Stimulated activated naive CD8-positive, alpha-beta T cell treated with anti-CD3 and anti-CD28 coated beads, Interleukin-15, amount 100 ng/mL, for 72 hours (primary cell): ENCODE data around the gene NUDT12.
A peak's percentile ranks its signal among the peaks of the same experiment; 100 is the strongest.

Source experiments
- ATAC-seq: fragments of 150-1000 bp; cut with Tn5 transposase; 2 replicates; pipeline ENCODE4 v1.10.0; 2021; ENCODE audit warnings: mild to moderate bottlenecking, moderate library complexity
- DNase-seq, 2 donors: peaks; one replicate each; pipeline ENCODE4 v3.0.0; 2021 to 2022
- H3K27ac Mint-ChIP-seq, 2 donors: one replicate each; pipeline ENCODE4 v1.8.0; 2022; ENCODE audit warnings: mild to moderate bottlenecking in 2 of 2, mixed read lengths in 2 of 2, moderate library complexity in 2 of 2
- H3K27me3 Mint-ChIP-seq: one replicate; pipeline ENCODE4 v1.8.0; 2022; ENCODE audit warnings: mixed read lengths
- H3K4me1 Mint-ChIP-seq: one replicate; pipeline ENCODE4 v1.8.0; 2022; ENCODE audit warnings: mild to moderate bottlenecking, mixed read lengths
- H3K4me3 Mint-ChIP-seq, 2 donors: one replicate each; pipeline ENCODE4 v1.8.0; 2022; ENCODE audit warnings: mild to moderate bottlenecking in 2 of 2, mixed read lengths in 2 of 2, moderate library complexity in 1 of 2
- H3K9me3 Mint-ChIP-seq, 2 donors: one replicate each; pipeline ENCODE4 v1.8.0; 2022; ENCODE audit warnings: mixed read lengths in 2 of 2

Gene NUDT12

DNA sequence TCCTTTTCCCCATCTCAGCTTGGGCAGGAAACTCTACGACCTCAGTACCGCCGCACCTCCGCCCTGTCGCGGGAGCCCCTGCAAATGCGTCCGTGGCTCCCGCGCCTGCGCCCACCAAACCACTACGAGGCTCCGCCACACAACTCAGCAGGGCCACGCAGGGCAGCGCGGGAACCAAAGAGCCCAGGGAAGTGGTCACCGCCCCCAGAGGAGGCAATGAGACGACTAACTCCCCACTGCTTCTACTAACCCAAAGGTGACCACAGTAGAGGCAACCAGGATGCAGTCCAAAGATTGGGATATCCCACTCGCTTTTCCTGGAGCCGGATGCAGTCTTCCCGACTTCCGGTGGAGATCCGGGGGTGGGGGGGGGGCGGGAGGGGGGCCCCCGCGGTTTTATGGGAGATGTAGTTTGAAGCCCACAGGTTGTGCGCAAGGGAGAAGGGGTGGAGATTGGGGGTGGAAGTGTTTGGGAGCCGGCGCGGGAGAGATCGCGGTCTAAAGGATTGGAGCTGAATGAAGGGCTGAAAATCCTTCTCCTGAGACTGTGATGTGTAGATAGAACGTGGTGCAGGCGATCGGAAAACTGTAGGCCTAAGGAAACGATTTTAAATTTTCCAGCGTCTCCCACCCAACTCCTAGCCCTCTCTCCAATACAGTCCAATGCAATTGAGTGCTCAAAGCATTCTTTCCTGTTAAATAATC is at the start of gene NUDT12:
NUDT12 (minus strand) TSS at position 337 of the 705 bp plus-strand sequence. CDS start 2,541 bp downstream, outside the sequence.
- ATAC-seq (peak; percentile 95), DNase-seq (peak; percentile 65 to 70)
- Mint-ChIP-seq H3K9me3 (no peaks in the 10 kb centered on the region), H3K27ac (peak within 1 kb of the TSS; percentile 93 to 96), H3K4me3 (peak within 1 kb of the TSS; percentile 88 to 90), H3K27me3 (no peaks in the 10 kb centered on the region), H3K4me1 (peaks cover 24% of the 10 kb centered on the region)

DNA sequence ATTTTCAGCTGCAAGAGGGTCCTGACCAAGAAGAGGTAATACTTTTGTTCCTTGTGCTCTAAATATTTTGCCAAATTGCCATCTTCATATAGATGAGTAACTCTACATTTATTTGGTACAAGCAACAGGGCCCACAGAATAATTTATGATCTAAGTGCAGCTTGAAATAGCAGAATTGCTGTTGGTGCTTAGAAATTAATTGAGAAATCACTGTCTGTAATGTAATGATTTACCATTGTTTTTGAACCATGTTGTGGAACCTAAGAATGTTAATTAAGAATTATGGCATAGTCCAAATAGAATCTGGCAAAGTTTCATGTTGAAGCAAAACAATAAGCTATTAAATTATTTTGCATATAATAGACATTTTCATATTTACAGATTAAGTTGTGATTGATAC is 44.8 kb upstream of the NUDT12 start:
- ATAC-seq (no peak), DNase-seq (no peak)
- no peaks in the 10 kb centered on the region for H3K27me3 Mint-ChIP-seq
- H3K4me1 Mint-ChIP-seq, result no peaks in the 10 kb centered on the region
- H3K4me3 Mint-ChIP-seq, result no peak overlapping the region
- H3K9me3 Mint-ChIP-seq, result no peaks in the 10 kb centered on the region
- H3K27ac Mint-ChIP-seq, result no peak overlapping the region

- no peak for DNase-seq
- H3K4me3 Mint-ChIP-seq, result no peak overlapping the region
Observed at GRCh38 chr5:103605277-103605676, 42.7 kb upstream of the NUDT12 start.

GRCh38 chr5:103602438-103602837 is 39.8 kb upstream of the NUDT12 start:
- Mint-ChIP-seq H3K4me3 (no peak overlapping the region), H3K27me3 (no peaks in the 10 kb centered on the region), H3K4me1 (no peaks in the 10 kb centered on the region), H3K9me3 (no peaks in the 10 kb centered on the region), H3K27ac (no peak overlapping the region)
- DNase-seq, result no peak
- ATAC-seq, result no peak

More at GRCh38 chr5:103605277-103605676, 42.7 kb upstream of the NUDT12 start:
- H3K27ac Mint-ChIP-seq, result no peak overlapping the region
- H3K4me1 Mint-ChIP-seq, result no peaks in the 10 kb centered on the region
- ATAC-seq, result no peak
- no peaks in the 10 kb centered on the region for H3K9me3 Mint-ChIP-seq
- H3K27me3 Mint-ChIP-seq, result no peaks in the 10 kb centered on the region

GRCh38 chr5:103601314-103601713 is 38.7 kb upstream of the NUDT12 start:
- no peaks in the 10 kb centered on the region for H3K4me1 Mint-ChIP-seq
- no peak for DNase-seq
- no peak overlapping the region for H3K4me3 Mint-ChIP-seq
- H3K27me3 Mint-ChIP-seq, result no peaks in the 10 kb centered on the region
- no peak overlapping the region for H3K27ac Mint-ChIP-seq
- H3K9me3 Mint-ChIP-seq, result no peaks in the 10 kb centered on the region
- no peak for ATAC-seq

DNA sequence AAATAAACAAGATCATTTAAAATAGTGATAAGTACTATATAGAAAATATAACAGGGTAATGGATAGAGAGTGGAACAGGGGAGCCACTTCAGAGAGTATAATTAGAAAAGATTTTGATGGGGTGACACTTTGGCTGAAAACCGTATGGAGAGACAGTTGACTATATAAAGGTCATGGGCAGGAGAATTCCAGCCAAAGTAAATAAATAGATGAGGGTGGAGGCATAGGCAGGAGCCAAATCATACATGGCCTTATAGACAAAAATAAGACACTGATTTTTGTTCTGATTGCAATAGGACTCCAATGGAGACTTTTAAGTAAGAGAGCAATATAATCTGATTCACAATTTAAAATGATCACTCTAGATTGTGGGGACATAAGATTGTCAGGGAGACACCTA is 37.5 kb upstream of the NUDT12 start:
- Mint-ChIP-seq H3K27ac (no peak overlapping the region), H3K27me3 (peaks cover 9% of the 10 kb centered on the region), H3K4me1 (no peaks in the 10 kb centered on the region), H3K9me3 (no peaks in the 10 kb centered on the region), H3K4me3 (no peak overlapping the region)
- DNase-seq (no peak), ATAC-seq (no peak)

DNA sequence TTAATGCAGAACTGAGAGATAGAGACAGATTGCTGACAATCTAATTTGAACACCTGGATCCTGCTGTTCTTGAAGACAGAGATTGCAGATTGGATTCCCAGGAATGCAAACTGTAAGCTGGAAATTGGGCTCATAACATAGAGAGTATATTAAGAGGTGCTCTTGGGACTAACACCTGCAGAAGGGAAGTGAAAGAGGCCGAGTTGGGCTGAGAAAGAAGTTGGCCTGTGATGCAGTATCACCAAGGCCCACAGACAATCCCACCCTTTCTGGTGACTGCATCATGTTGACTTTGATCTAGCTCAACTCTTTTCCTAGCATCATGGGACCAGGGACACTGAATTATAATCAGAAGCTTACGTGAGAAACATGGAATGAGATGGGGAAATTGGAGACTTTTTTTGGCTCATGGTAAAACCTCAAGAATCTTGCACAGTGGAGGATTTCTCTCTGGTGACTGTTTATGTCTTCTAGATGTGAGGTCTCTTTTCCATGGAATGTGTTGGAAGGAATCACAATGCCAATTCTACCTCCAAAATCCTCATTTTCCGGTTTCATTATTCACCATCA is 36.5 kb upstream of the NUDT12 start:
- H3K27ac Mint-ChIP-seq, result no peak overlapping the region
- no peak overlapping the region for H3K4me3 Mint-ChIP-seq
- H3K4me1 Mint-ChIP-seq, result no peaks in the 10 kb centered on the region
- ATAC-seq (no peak), DNase-seq (no peak)
- no peaks in the 10 kb centered on the region for H3K9me3 Mint-ChIP-seq
- peaks cover 9% of the 10 kb centered on the region for H3K27me3 Mint-ChIP-seq

- DNase-seq (no peak), ATAC-seq (no peak)
- Mint-ChIP-seq H3K4me3 (no peak overlapping the region), H3K27me3 (no peaks in the 10 kb centered on the region), H3K9me3 (no peaks in the 10 kb centered on the region), H3K27ac (no peak overlapping the region), H3K4me1 (no peaks in the 10 kb centered on the region)
Observed at GRCh38 chr5:103590221-103590620, 27.6 kb upstream of the NUDT12 start.

GRCh38 chr5:103589776-103590175 is 27.2 kb upstream of the NUDT12 start:
- Mint-ChIP-seq H3K9me3 (no peaks in the 10 kb centered on the region), H3K27me3 (no peaks in the 10 kb centered on the region), H3K4me3 (no peak overlapping the region), H3K27ac (no peak overlapping the region), H3K4me1 (no peaks in the 10 kb centered on the region)
- DNase-seq (no peak), ATAC-seq (no peak)

DNA sequence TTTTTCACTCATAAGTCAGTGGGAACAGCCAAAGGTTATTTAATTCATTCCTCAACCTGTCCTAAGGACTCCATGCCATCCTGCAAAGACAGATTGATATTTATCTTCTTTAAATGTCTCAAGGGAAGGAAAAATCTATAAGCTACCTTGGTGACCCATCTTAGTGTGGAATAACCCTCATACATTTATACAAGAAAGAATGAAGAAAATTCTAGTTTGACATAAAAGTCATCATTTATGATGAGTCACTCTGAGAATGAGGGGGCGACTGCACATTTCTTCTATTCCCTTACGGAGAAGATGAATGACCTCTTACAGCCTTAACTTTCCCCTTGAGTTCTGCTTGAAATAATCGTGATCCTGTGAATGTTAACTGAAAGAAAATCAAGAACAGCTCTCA is 26.8 kb upstream of the NUDT12 start:
- Mint-ChIP-seq H3K4me1 (no peaks in the 10 kb centered on the region), H3K27ac (no peak overlapping the region), H3K9me3 (no peaks in the 10 kb centered on the region), H3K4me3 (no peak overlapping the region), H3K27me3 (no peaks in the 10 kb centered on the region)
- ATAC-seq, result no peak
- DNase-seq, result no peak

DNA sequence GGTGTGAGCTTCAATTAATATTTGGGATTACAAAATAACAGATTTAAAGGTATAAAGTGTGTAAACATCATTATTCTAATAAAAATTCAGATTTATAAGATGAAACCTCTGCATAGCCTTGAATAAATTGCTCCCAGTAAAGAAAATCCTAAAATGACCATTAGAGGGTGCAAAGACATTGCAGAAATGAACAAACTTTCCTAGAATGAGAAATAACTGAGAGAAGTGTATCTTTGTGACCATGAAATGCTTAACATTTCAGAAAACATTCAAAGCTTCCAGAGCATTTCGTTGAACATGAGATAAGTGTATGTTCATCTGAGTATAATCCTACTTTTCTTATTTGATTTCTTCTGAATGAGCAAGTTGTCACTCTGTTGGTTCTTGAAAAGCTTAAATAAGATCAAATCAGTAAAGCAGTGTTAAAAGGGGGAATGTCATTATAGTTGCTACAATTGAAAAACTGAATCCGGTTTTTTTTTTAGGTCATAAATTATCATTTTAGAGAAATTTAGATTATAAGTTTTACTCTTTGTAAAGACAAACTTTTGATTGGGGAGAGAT is 24.7 kb upstream of the NUDT12 start:
- H3K4me1 Mint-ChIP-seq, result no peaks in the 10 kb centered on the region
- no peak overlapping the region for H3K27ac Mint-ChIP-seq
- DNase-seq (no peak), ATAC-seq (no peak)
- H3K4me3 Mint-ChIP-seq, result no peak overlapping the region
- no peaks in the 10 kb centered on the region for H3K27me3 Mint-ChIP-seq
- no peaks in the 10 kb centered on the region for H3K9me3 Mint-ChIP-seq

DNA sequence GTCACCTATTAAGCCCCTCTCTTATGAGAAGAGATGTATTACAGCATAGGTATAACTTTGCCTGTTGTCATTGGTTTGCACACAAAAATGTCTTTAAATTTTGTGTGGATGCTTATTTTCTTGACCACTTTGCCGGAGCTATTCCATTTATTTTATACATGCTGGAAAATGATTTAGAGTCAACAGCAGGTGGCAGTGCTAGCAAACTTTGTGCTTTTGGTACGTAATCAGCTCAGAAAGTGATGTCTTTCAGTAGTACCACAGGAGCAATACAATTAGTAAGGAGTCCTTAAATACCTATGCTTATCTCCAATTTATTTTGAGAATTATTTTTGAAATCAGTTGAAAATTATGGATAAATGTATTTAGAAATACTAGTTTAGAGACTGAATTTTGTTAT is 19.8 kb upstream of the NUDT12 start:
- Mint-ChIP-seq H3K27me3 (no peaks in the 10 kb centered on the region), H3K4me1 (no peaks in the 10 kb centered on the region), H3K4me3 (no peak overlapping the region), H3K27ac (no peak overlapping the region), H3K9me3 (no peaks in the 10 kb centered on the region)
- DNase-seq (no peak), ATAC-seq (no peak)

- ATAC-seq (no peak), DNase-seq (no peak)
- H3K9me3 Mint-ChIP-seq, result no peaks in the 10 kb centered on the region
- no peak overlapping the region for H3K4me3 Mint-ChIP-seq
- peaks cover 12% of the 10 kb centered on the region for H3K27me3 Mint-ChIP-seq
- no peaks in the 10 kb centered on the region for H3K4me1 Mint-ChIP-seq
- H3K27ac Mint-ChIP-seq, result no peak overlapping the region
Observed at GRCh38 chr5:103573411-103573810, 10.8 kb upstream of the NUDT12 start.

DNA sequence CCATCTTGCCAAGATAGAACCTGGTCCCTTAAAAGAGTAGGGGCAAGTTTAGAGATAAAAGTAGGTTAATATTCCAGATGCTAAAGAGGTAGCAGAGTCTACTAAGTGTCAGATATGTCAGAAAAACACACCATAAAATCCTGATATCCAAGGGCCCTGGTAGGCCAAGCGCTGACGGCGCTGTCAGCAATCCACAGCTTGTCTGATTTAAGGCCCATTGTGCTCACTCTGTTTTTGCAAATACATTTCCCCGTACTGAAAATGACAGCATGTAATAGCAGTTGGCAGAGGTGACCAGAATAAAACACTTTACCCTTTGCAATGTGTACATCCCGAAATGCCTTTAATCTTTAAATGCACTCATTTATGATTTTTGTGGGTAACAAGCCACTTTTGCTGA is 9.9 kb upstream of the NUDT12 start:
- no peak for ATAC-seq

GRCh38 chr5:103571730-103572129 is 9.1 kb upstream of the NUDT12 start:
- no peak overlapping the region for H3K27ac Mint-ChIP-seq
- DNase-seq (no peak), ATAC-seq (no peak)
- H3K4me3 Mint-ChIP-seq, result no peak overlapping the region
- H3K27me3 Mint-ChIP-seq, result peaks cover 12% of the 10 kb centered on the region
- no peaks in the 10 kb centered on the region for H3K9me3 Mint-ChIP-seq
- no peaks in the 10 kb centered on the region for H3K4me1 Mint-ChIP-seq

More for the DNA sequence above, 9.9 kb upstream of the NUDT12 start:
- Mint-ChIP-seq H3K27ac (no peak overlapping the region), H3K4me3 (no peak overlapping the region), H3K4me1 (no peaks in the 10 kb centered on the region), H3K27me3 (peaks cover 12% of the 10 kb centered on the region), H3K9me3 (no peaks in the 10 kb centered on the region)
- no peak for DNase-seq

- DNase-seq, result no peak
- Mint-ChIP-seq H3K4me3 (no peak overlapping the region), H3K9me3 (no peaks in the 10 kb centered on the region), H3K27me3 (peaks cover 12% of the 10 kb centered on the region), H3K27ac (no peak overlapping the region), H3K4me1 (no peaks in the 10 kb centered on the region)
- ATAC-seq, result no peak
Observed at GRCh38 chr5:103569313-103570060, 6.9 kb upstream of the NUDT12 start.
